IMR-90 (cell line): ENCODE measurements around the gene RBBP7. TPM values are rescaled to one million over a fixed set of nuclear protein-coding genes. Genes with fewer than 3 reads are reported as not detected.

Experiments
- ATAC-seq: fragments of 200-7000 bp; cut with Tn5 transposase; 2 replicates; pipeline ENCODE4 v1.9.1; 2020; ENCODE audit warnings: low read depth, mild to moderate bottlenecking, moderate library complexity
- BruUV-seq: library from RNA; stranded (reverse); fragments of 400-500 nt; replicated peaks from 2 replicates; lab custom pipeline; 2021; lab: Mats Ljungman, UMichigan
- CTCF ChIA-PET: fragments of 300-600 bp; formaldehyde crosslinking; extraction: SDS; loops from one replicate; lab custom pipeline; 2021; ENCODE audit warnings: antibody characterized with exemption; lab: Yijun Ruan, JAX
- POLR2A ChIA-PET: fragments of 300-600 bp; sonication (Branson Sonifier 250); formaldehyde crosslinking; loops from one replicate; lab custom pipeline; 2022; ENCODE audit warnings: antibody characterized with exemption; ENCODE audit not compliant: unreplicated experiment; lab: Charles Lee
- DNase-seq: peaks from one replicate; pipeline ENCODE4 v3.0.0; 2013
- H2AFZ ChIP-seq: replicated peaks from 2 replicates; pipeline ENCODE3; 2013; ENCODE audit warnings: low read length, mild to moderate bottlenecking; ENCODE audit not compliant: poor library complexity
- H2AK5ac ChIP-seq: 2 replicates; pipeline ENCODE4 v1.6.1; 2013; ENCODE audit warnings: low read depth, low read length, inconsistent platforms
- H2AK9ac ChIP-seq: replicated peaks from 2 replicates; pipeline ENCODE3; 2013; ENCODE audit warnings: mild to moderate bottlenecking, low read depth, low read length, moderate library complexity; ENCODE audit not compliant: poor library complexity
- H2BK120ac ChIP-seq: 2 replicates; pipeline ENCODE4 v1.6.1; 2013; ENCODE audit warnings: low read depth, low read length, inconsistent platforms
- H2BK15ac ChIP-seq: 3 replicates; pipeline ENCODE4 v1.6.1; 2013; ENCODE audit warnings: low read depth, low read length, inconsistent platforms
- H2BK20ac ChIP-seq: 2 replicates; pipeline ENCODE4 v1.6.1; 2013; ENCODE audit warnings: low read depth, mild to moderate bottlenecking, inconsistent platforms, low read length, moderate library complexity
- H2BK5ac ChIP-seq: 2 replicates; pipeline ENCODE4 v1.6.1; 2013; ENCODE audit warnings: mild to moderate bottlenecking, low read depth, low read length, inconsistent platforms; ENCODE audit not compliant: poor library complexity, severe bottlenecking
- H3K14ac ChIP-seq: replicated peaks from 2 replicates; pipeline ENCODE4 v1.6.1; 2013; ENCODE audit warnings: low read depth, low read length, inconsistent platforms
- H3K18ac ChIP-seq: 2 replicates; pipeline ENCODE4 v1.6.1; 2013; ENCODE audit warnings: low read depth, low read length, control low read depth
- H3K23ac ChIP-seq: 2 replicates; pipeline ENCODE4 v1.6.1; 2013; ENCODE audit warnings: low read depth, low read length, inconsistent platforms
- H3K27ac ChIP-seq: 2 replicates; pipeline ENCODE4 v1.5.1; 2013; ENCODE audit warnings: mild to moderate bottlenecking, control low read depth, low read length; ENCODE audit not compliant: insufficient read depth
- H3K27me3 ChIP-seq: 2 replicates; pipeline ENCODE4 v1.6.1; 2013; ENCODE audit warnings: low read length; ENCODE audit not compliant: control insufficient read depth, insufficient read depth
- H3K36me3 ChIP-seq: 2 replicates; pipeline ENCODE4 v1.6.1; 2013; ENCODE audit warnings: low read length, mixed read lengths; ENCODE audit not compliant: control insufficient read depth, insufficient read depth
- H3K4ac ChIP-seq: 2 replicates; pipeline ENCODE4 v1.6.1; 2013; ENCODE audit warnings: low read depth, low read length, inconsistent platforms
- H3K4me1 ChIP-seq: 2 replicates; pipeline ENCODE4 v1.6.1; 2013; ENCODE audit warnings: low read length, mixed read lengths; ENCODE audit not compliant: control insufficient read depth, insufficient read depth
- H3K4me2 ChIP-seq: 2 replicates; pipeline ENCODE4 v1.6.1; 2013; ENCODE audit warnings: low read depth, mild to moderate bottlenecking, control low read depth, low read length, moderate library complexity
- H3K4me3 ChIP-seq: 2 replicates; pipeline ENCODE4 v1.5.1; 2013; ENCODE audit warnings: low read depth, mild to moderate bottlenecking, control low read depth, low read length, moderate library complexity; ENCODE audit not compliant: insufficient read depth
- H3K56ac ChIP-seq: 2 replicates; pipeline ENCODE4 v1.6.1; 2013; ENCODE audit warnings: low read length, inconsistent platforms; ENCODE audit not compliant: insufficient read depth; ENCODE audit errors: extremely low read depth
- H3K79me1 ChIP-seq, 2 experiments: 2 replicates each; pipeline ENCODE4 v1.6.1; 2013; ENCODE audit warnings: low read length in 2 of 2, inconsistent platforms in 1 of 2, low read depth in 1 of 2
- H3K9ac ChIP-seq: 2 replicates; pipeline ENCODE4 v1.6.1; 2013; ENCODE audit warnings: low read depth, low read length, control low read depth
- H3K9me1 ChIP-seq: 2 replicates; pipeline ENCODE4 v1.6.1; 2013; ENCODE audit warnings: low read length, inconsistent platforms; ENCODE audit not compliant: insufficient read depth
- H3K9me3 ChIP-seq: 2 replicates; pipeline ENCODE4 v1.6.1; 2013; ENCODE audit warnings: low read length; ENCODE audit not compliant: control insufficient read depth, insufficient read depth
- H4K20me1 ChIP-seq: 2 replicates; pipeline ENCODE4 v1.6.1; 2013; ENCODE audit warnings: low read length, inconsistent platforms; ENCODE audit not compliant: insufficient read depth
- H4K5ac ChIP-seq: 2 replicates; pipeline ENCODE4 v1.6.1; 2013; ENCODE audit warnings: mild to moderate bottlenecking, low read depth, low read length, control low read depth
- H4K8ac ChIP-seq, 2 experiments: 2 replicates each; pipeline ENCODE4 v1.6.1; 2013; ENCODE audit warnings: low read depth in 2 of 2, low read length in 2 of 2, control low read depth in 1 of 2, inconsistent platforms in 1 of 2
- H4K91ac ChIP-seq: 2 replicates; pipeline ENCODE4 v1.6.1; 2013; ENCODE audit warnings: low read depth, low read length, inconsistent platforms; ENCODE audit not compliant: insufficient read depth
- BHLHE40 ChIP-seq: fragments of 150-350 bp; IDR thresholded peaks from 2 replicates; pipeline ENCODE4 v1.6.1; 2016; ENCODE audit warnings: mild to moderate bottlenecking, low read depth, low read length
- CEBPB ChIP-seq: IDR thresholded peaks from 2 replicates; pipeline ENCODE4 v1.6.1; 2012; ENCODE audit warnings: low read depth, low read length, improper control_type of control experiment
- FOS ChIP-seq: fragments of 150-350 bp; IDR thresholded peaks from 2 replicates; pipeline ENCODE4 v1.6.1; 2016; ENCODE audit warnings: low read depth, low read length
- MAFK ChIP-seq: IDR thresholded peaks from 2 replicates; pipeline ENCODE4 v1.6.1; 2012; ENCODE audit warnings: low read depth, low read length, improper control_type of control experiment
- MXI1 ChIP-seq: IDR thresholded peaks from 2 replicates; pipeline ENCODE4 v1.6.1; 2012; ENCODE audit warnings: low read depth, mild to moderate bottlenecking, low read length, moderate library complexity, borderline replicate concordance
- NFE2L2 ChIP-seq: fragments of 150-350 bp; IDR thresholded peaks from 2 replicates; pipeline ENCODE4 v1.6.1; 2016; ENCODE audit warnings: low read depth, mild to moderate bottlenecking, low read length
- POLR2A ChIP-seq: IDR thresholded peaks from 2 replicates; pipeline ENCODE4 v1.6.1; 2012; ENCODE audit warnings: mild to moderate bottlenecking, low read depth, low read length
- RAD21 ChIP-seq: IDR thresholded peaks from 2 replicates; pipeline ENCODE4 v1.6.1; 2012; ENCODE audit warnings: low read length, improper control_type of control experiment
- RFX5 ChIP-seq: IDR thresholded peaks from 2 replicates; pipeline ENCODE4 v1.8.0; 2012; ENCODE audit warnings: low read depth, mild to moderate bottlenecking, low read length, moderate library complexity
- SMC3 ChIP-seq: fragments of 150-350 bp; IDR thresholded peaks from 2 replicates; pipeline ENCODE4 v1.6.1; 2016; ENCODE audit warnings: low read depth, mild to moderate bottlenecking, antibody characterized with exemption, low read length, moderate library complexity
- WGBS, 2 experiments: methylation state at CpG; one replicate each; pipeline versions ENCODE4 v1.1.5 to v1.1.7; 2013; ENCODE audit warnings: missing lambda C conversion rate in 2 of 2; ENCODE audit not compliant: insufficient read length in 1 of 2; ENCODE audit errors: extremely low coverage in 2 of 2; 5-methylcytosine and 5-hydroxymethylcytosine counted together
- dilution Hi-C: fragments of 300-500 bp; cut with HindIII; formaldehyde crosslinking; loops from one replicate; pipeline ENCODE4 v1.14.3; 2018; ENCODE audit warnings: low sequenced_read_pairs; ENCODE audit not compliant: unreplicated experiment
- in situ Hi-C: fragments of 300-500 bp; cut with MboI; formaldehyde crosslinking; loops from 3 replicates; pipeline ENCODE4 v1.14.3; 2019; ENCODE audit warnings: low sequenced_read_pairs, inconsistent platforms, mixed read lengths
- intact Hi-C: fragments of 100-400 bp; cut with micrococcal nuclease; formaldehyde crosslinking; loops from 2 replicates; pipeline ENCODE4 v1.10.0; 2022
- polyA plus RNA-seq, 3 experiments: library from polyadenylated mRNA; depleted of rRNA; stranded (reverse); fragments of >200 nt; gene quantifications; 2 replicates each; pipeline ENCODE4 v1.2.3, GENCODE V29; 2012; ENCODE audit warnings: low replicate concordance in 1 of 3
- total RNA-seq: library from RNA; depleted of rRNA; stranded (reverse); fragments of >200 nt; gene quantifications from 2 replicates; pipeline ENCODE4 v1.2.3, GENCODE V29; 2012

Gene RBBP7
- total and polyA plus RNA-seq, 2 of the 4 experiments (the other 2 are of a cell fraction) = 147 to 149 TPM

GRCh38 chrX:16845686-16846085 is 24.5 kb downstream of the RBBP7 start:
- Histone ChIP-seq H3K9me1 (no peaks in the 10 kb centered on the region), H3K27ac (no peak overlapping the region), H3K4me1 (no peaks in the 10 kb centered on the region), H3K18ac (no peak overlapping the region), H3K4me2 (no peak overlapping the region), H4K5ac (no peak overlapping the region), H2BK5ac (no peak overlapping the region), H2AFZ (no peak overlapping the region), H2AK9ac (no peak overlapping the region), H3K4me3 (no peak overlapping the region), H2BK20ac (no peak overlapping the region), H3K9ac (no peak overlapping the region), H4K91ac (no peak overlapping the region), H4K8ac (no peak overlapping the region), H3K27me3 (no peaks in the 10 kb centered on the region), H3K9me3 (no peaks in the 10 kb centered on the region), H3K36me3 (peaks cover 21% of the 10 kb centered on the region), H3K14ac (no peak overlapping the region), H3K23ac (no peak overlapping the region), H3K4ac (no peak overlapping the region), H3K79me1 (peaks cover 0 to 2% of the 10 kb centered on the region in 2 experiments; a peak in 1 of 4 replicates), H2BK15ac (no peak overlapping the region), H4K20me1 (no peaks in the 10 kb centered on the region), H2BK120ac (no peak overlapping the region), H2AK5ac (no peak overlapping the region), H3K56ac (no peak overlapping the region)
- CTCF ChIA-PET = no interaction called here
- no TSS peak for BruUV-seq
- TF ChIP-seq MAFK (no peak), BHLHE40 (no peak), RFX5 (no peak), SMC3 (no peak), RAD21 (no peak), MXI1 (no peak), FOS (no peak), NFE2L2 (no peak), CEBPB (no peak), POLR2A (no peak)
- ATAC-seq (no peak), DNase-seq (no peak)
- intact Hi-C loops = no loop called here
- in situ Hi-C loops = loop anchor here (25.0 kb wide), 1 partner anchor 842 kb away; no protein-coding TSS in a partner anchor
- WGBS, 2 experiments = no CpG with 5 or more reads among the region's 2 CpGs
- POLR2A ChIA-PET = no interaction called here
- dilution Hi-C loops = no loop called here
